ENCODE measurements around the gene DISP2.

DISP2 gene, protein sequence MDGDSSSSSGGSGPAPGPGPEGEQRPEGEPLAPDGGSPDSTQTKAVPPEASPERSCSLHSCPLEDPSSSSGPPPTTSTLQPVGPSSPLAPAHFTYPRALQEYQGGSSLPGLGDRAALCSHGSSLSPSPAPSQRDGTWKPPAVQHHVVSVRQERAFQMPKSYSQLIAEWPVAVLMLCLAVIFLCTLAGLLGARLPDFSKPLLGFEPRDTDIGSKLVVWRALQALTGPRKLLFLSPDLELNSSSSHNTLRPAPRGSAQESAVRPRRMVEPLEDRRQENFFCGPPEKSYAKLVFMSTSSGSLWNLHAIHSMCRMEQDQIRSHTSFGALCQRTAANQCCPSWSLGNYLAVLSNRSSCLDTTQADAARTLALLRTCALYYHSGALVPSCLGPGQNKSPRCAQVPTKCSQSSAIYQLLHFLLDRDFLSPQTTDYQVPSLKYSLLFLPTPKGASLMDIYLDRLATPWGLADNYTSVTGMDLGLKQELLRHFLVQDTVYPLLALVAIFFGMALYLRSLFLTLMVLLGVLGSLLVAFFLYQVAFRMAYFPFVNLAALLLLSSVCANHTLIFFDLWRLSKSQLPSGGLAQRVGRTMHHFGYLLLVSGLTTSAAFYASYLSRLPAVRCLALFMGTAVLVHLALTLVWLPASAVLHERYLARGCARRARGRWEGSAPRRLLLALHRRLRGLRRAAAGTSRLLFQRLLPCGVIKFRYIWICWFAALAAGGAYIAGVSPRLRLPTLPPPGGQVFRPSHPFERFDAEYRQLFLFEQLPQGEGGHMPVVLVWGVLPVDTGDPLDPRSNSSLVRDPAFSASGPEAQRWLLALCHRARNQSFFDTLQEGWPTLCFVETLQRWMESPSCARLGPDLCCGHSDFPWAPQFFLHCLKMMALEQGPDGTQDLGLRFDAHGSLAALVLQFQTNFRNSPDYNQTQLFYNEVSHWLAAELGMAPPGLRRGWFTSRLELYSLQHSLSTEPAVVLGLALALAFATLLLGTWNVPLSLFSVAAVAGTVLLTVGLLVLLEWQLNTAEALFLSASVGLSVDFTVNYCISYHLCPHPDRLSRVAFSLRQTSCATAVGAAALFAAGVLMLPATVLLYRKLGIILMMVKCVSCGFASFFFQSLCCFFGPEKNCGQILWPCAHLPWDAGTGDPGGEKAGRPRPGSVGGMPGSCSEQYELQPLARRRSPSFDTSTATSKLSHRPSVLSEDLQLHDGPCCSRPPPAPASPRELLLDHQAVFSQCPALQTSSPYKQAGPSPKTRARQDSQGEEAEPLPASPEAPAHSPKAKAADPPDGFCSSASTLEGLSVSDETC (N-terminal part only)
- total RNA-seq, result 0.15 to 1.6 (median 0.63) reads per million in 4 donors

DNA sequence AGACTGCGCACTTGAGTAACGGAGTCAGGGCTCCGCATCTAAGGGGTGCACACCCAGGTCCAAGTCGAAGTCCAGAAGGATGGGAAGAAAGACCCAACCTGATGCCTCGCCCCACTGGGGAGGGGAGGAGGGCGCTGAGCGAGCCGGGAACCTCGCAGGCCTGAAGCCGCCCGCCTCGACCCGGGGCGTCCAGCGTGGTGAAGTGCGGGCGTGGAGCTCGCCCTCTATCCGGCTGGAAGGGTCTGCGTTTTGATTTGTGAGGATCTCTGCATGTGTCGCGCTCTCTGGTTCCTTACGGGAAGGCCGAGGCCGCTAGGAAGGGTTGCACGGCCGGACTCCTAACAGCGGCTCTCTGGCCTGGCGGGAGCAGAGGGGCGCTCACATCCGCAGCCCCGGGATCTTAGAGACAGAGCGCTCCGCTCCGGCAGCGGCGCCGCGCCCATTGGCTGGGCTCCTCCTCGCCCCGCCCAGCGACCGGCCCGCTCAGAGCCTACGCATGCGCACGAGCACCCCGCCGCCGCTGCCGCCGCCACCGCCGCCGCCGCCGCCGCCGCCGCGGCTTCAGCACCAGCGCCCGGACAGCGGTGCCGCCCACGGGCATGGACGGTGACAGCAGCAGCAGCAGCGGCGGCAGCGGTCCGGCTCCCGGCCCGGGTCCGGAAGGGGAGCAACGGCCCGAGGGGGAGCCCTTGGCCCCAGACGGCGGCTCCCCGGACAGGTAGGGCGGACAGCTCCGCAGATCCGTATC is at the start of gene DISP2:
TSS of gene DISP2 (plus strand) at position 497 of the 748 bp plus-strand sequence. CDS start at position 600, 103 bp downstream.
- peak; percentile 82 to 92 (median 85) for DNase-seq

DNA sequence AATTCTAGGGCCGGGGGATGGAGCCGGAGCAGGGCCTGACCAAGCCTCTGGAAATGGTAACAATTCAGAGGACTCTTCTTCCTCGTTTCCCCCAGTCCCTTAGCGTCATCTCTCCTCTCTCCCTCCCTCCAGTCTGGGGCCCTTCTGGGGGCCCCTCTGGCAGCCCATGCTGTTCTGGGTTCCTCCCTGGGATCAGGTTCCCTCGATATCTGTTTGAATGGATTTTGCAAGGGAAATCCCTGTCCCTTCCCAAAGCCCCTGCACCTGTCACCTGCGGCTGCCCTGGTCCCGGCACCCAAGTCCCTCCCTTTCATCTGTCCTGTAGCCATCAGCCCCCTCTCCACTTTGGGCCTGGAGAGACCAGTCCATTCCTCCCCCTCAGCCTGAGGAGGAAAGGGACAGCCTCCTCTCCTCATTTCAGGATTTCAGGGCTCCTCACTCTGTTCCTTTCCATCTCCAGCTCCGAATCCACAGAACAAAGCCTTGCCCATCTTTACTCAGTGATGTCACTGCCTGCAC is 48.6 kb upstream of the DISP2 start:
- no peak for DNase-seq

DNA sequence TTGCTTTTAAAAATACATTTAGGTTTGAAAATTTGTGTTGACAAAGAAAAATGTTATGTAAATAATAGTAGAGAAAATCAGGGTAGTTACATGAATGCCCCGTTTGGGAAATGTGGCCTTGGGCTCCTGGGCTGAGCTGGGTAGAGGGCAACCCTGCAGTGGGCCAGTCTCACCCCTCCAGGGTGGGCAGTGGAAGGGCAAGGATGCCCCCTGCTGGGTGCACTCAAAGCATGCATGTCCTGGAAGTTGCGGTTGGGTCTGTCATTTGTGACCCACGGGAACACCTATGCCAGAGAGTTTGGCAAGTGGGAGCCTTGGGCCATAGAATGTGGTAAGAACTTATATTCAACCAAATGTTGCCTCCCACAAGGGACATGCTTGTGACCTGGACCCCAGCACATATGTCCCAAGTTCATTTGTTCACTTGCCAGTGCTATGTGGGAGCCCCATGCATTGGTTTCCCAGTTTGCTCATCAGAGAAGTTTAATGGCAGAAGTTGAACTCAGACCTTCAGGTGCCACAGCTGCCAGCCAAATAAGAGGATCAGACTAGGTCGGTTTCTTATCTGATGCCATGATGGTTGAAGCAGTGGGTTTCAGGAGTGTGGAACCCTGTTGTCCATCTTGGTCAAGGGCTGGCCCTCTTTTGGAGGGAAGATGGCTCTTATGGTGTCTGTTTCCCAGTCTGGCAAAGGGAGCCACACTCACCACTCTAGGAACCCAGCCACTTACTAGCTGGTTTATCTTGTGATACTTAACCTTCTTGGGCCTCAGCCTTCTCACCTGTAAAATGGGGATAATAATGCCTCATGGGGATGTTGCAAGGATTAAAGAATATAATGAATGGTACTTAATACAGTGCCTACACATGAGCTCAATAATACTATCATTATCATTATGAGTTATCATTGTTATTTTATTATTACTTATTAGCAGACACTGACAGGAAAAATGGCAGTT is 47.7 kb upstream of the DISP2 start:
- DNase-seq, result peak in 3 of 5 donors; percentile 40 to 67 (median 40)

DNA sequence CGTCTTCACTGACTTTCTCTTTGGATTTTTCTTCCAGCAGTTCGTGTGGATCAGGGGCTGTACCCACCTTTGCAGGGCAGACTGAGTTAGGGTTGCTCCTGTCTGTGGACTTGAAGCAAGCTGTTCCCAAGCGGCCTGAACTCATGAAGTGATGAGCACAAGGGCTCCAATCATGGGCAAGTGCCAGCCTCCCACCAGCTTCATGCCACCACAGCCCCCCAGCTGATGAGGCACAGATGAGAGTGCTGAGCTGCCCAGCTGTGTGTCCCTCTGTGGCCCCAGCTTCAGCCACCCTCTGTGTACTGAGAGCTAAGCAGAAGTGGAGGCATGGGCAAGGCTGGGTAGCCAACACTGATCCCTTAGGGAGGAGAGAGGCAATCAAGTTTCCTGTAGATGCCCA is 47.0 kb upstream of the DISP2 start:
- no peak for DNase-seq

DNA sequence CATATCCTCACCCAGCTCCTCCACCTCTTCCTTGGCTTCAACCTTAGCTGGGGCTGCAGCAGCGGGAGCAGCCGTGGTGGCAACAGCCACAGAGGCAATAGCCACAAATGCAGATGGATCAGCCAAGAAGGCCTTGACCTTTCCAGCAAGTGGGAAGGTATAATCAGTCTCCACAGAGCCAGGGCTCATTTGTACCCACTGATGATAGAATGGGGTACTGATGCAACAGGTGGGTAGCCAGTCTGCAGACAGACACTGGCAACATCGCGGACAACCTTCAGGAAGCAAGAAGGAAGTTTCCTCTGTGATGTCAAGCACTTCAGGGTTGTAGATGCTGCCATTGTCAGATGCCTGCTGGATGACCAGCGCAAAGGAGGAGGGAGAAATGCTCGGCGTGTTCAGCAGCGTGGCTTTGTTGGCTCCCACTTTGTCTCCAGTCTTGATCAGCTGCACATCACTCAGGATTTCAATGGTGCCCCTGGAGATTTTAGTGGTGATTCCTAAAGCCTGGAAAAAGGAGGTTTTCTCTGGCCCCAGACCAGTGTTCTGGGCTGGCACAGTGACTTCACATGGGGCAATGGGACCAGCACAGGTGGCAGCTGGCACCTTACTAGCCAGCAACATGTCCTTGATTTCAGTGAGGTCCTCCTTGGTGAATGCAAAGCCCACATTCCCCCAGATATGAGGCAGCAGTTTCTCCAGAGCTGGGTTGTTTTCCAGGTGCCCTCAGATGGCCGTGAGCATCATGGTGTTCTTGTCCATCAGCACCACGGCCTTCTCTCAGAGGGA is 45.5 kb upstream of the DISP2 start:
- no peak for DNase-seq

DNA sequence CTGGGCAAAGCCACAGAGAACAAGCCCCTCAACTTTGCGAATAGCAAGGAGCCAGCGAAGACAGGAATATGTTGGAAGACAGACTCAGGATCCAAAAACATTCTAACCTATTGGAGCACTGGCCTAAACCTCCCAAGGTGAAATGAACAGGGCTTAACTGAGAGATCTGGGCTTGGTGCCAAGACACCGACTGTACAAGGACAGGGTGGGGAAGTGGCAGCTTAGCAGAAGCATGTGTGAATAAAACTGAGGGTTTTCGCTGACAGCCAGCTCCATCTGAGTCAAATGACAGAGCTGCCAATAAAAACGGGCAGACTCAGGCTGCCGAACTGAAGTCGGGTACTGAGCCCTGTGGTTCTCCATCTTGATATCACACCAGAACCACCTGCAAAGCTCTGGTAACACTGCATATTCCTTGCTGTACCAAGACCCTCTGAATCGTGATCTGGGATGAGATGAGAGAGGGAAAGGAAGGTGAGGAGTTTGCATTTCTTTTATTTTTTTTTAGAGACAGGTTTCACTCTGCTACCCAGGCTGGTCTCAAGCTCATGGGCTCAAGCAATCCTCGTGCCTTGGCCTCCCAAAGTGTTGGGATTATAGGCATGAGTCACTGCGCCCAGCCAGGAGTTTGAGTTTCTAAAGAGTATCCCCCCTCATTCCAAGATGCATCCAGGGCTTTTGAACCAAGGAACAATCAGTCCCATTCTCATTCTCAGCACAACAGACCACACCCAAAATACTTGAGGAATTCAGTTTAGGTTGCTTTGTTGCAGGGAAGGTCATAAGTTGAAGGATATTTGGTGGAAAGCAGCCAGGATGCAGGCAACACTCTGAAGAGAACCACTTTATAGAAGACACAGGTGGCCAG is 44.3 kb upstream of the DISP2 start:
- no peak for DNase-seq

DNA sequence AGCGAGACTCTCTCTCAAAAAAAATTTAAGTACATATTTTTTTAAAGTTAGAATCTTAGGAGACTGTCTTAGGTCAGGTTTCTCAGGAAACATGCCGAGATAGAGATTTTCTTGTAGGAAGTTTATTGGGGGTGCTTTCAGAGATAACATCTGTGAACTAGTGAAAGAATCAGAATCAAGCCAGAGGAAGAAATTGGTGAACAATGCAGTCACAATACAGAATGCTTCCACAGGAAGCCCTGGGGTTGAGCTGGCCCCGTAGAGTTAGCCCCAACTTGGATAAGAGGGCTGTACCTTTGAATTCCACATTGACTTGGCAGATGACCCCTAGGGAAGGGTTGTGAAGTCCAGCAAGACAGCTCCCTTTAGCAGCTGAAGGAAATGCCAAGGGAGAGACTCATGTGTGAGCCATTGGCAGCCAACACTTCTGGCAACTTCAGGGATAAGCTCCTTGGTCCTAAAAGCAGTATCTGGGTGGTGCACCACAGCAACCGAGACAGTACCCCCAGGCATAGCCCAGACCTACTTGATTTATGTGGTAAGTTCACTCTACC is 43.2 kb upstream of the DISP2 start:
- no peak for DNase-seq

DNA sequence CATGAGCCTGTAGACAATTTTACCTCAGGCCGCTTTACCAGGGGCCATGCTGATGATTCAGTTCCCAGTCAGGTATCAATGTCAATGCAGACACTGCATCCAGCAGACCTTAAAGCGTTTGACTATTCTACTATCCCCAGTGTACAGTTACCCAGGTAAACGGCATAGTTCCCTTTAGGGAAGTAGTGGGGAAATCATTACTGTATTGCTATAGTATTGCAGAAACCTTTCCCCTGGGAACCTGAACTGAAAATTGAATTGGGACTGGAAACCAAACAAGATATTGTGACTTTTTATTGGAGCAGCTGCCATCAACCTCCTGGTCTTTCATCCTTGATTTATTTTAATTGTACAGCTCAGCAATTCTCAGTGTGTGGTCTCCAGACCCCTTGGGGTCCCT is 41.1 kb upstream of the DISP2 start:
- DNase-seq, result no peak

DNA sequence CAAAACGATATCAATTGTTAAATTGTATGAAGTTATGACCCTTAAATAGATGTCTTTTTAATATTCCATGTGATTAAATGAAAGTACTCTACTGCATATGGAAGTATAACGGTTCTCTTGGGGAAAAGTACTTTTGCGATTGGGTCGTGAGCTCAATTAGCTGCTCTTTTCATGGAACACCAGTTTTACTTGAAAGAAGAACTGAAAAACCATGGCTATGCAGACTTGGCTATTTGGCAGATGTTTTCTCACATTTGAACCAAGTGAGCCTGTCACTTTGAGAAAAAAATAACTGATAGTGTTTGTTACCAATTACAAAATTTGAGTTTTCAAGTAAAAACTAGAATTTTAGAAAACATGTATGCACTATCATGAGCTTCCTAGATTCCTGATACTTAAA is 40.4 kb upstream of the DISP2 start:
- no peak for DNase-seq

DNA sequence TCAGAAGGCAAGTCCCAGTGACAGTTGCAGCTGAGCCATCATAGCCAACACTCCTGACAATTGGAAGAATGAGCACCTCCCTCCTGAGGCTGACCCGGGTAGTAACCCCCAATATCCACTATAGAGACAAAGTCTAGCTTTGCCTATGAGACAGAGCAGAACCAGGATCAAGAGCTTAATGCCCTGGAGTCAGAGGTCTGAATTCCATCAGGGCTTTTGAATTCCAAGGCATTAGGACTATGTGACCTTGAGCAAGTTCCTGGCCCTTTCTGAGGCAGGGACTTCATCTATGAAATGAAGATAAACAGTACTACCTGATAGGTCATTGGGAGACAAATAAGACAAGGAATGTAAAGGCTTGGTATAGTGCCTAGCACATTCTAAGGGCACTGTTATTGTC is 37.6 kb upstream of the DISP2 start:
- no peak for DNase-seq

DNA sequence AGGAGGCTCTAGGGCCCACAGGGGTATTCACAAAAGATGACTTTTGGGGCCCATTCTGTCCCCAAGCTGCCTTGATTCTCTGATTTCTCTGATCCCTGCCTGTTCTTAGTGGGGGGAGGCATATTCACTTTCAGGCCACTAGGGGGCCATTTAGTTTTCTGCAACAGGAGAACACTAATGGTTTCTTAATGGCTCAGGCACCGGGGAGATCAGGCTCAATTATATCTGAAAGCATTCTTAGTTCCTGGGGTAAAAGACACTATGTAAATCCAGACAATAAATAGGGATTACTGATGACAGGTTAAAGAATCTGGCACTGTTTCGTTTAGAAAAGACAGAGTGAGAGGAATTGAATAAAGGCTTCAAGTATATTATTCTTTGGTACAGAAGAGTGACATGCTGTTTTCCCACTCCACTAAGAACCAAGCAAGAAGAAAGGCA is 37.1 kb upstream of the DISP2 start:
- DNase-seq, result peak in 4 of 5 donors; percentile 33 to 63 (median 44)

DNA sequence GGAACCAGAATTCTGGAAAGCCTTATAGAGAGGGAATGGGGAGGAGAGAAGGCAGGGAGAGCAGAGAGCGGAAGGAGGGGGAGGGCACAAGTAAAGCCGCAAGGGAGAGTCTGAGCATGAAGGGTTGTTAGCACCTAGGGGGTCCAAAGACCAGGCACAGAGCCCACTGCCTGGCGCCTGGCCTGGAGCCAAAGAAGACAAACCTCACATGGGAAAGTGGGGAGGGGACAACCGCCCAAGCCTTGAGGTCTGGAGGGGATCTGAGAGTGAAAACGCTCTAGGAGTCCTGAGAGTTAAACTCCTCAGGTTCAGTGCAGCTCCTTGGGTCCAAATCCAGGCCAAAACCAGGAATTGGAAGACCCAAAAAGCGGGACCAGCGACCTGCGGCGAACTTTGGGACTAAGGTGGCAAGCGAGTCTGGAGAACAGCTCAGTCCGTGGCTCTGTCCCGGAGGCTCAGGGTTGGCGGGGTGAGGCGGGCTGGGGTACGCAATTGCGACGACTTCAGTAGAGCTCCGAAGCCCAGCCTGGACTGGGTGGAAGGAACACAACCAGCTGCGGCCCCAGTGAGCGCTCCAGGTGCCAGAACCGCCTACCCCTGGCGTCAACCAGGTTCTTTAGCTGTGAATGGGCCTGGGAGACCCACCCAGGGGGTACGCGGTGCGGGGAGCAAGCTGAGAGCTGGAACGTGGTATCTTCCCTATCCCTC is 35.3 kb upstream of the DISP2 start:
- no peak for DNase-seq

DNA sequence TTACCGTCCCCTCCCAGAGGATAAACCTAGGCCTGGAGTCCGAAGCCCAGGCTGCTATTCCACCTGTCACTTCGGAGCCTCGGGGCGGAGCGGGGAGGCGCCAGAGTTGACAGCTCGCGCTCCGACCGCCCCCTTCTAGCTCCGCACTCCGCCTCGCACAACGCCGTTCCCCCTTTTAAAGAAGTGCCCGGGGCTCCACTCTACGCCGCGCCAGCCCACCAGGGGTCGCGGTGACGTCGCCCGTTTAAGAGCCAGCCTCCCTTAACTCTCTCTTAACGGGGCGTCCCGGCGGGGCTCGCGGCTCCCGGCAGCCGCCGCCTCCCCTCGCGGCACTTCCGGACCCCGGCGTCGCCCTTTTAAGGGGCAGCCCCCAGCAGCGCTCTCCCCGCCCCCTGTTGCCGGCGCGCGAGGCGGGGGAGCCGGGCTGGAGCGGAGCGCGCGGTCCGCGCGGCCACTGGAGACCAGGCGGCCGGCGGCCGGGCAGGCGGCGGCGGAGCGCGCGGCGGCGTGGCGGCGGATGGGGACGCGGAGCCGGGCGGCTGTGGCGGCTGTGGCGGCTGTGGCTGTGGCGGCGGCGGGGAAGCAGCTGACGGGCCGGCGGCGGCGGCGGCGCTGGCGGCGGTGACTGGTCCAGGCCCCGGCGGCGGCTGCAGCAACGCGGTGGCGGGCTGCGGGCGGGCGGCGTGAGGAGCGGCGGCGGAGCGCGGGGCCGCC is 34.6 kb upstream of the DISP2 start, which contains the start of gene INAFM2:
TSS of gene INAFM2 (plus strand) at position 454 of the 714 bp plus-strand sequence. CDS start 364 bp downstream, outside the sequence.
- peak; percentile 75 to 91 (median 83) for DNase-seq

DNA sequence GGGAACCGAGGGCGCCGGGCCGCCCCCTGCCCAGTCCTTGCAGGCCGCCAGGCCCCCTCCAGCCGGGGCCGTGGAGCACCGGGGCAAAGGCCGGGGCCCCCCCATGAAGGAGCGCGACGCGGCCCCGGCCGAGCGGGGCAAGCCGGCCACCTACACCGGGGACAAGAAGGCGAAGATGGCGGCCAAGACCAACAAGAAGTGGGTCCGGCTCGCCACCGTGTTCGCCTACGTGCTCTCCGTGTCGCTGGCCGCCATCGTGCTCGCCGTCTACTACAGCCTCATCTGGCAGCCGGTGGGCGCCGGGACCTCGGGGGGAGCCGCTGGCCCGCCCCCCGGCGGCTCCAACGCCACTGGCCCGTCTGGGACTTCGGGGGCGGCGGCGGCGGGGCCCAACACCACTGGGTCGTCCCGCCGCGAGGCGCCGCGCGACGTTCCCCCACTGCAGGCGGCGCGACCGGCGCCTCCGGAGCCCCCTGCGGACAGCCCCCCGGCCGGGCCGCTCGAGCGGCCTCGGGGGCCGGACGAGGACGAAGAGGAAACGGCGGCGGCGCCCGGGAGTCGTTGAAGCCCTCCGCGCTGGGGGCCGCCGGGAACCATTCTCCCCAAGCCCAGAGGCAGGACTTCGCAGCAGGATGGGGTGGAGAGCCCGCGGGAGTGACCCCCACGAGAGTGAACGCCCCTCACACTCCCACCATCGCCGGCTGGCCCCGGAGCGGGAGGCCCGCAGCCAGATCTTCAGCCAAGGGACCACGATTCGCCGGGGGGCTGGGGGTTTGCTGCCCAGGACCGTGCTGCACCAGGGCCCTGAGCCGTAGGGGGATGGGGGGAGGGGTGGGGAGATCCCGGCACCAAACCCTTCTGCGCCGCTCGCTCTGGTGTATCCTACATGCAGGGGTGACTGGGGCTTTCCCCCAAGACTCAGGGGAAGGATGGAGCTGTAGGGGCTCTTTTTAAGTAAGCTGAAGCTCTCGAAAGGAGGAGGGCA is 33.8 kb upstream of the DISP2 start:
- peak in 1 of 5 donors; percentile 25 for DNase-seq

DNA sequence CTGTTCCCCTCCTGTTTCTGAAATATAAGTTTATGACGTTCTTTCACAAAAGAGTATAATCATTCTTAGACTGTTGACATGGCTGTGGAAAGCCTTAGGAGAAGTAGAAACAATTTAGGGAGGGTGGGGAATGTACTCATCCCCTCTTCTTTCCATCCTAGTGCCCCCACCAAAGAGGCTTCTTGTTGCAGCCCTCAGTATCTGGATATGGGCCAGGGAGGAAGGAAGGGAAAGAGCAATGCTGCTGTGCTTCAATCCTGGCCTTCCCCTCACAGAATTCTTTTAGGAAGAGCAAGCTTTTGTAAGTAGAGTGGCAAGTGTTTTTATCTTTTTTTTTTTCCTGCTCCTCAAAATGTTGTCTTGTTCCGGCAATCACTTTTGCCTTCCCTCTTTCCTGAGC is 32.8 kb upstream of the DISP2 start:
- no peak for DNase-seq

All from T-helper 1 cell (primary cell).